OCI-LY1 (cell line): ENCODE data around the gene CACNA1D.

Source experiments
- EZH2 ChIP-seq: fragments of 200-600 bp; sonication (generic), shearing (Covaris generic); IDR thresholded peaks from 2 replicates; pipeline ENCODE4 v1.8.0; 2017; ENCODE audit warnings: borderline replicate concordance, mixed run types, mild to moderate bottlenecking, antibody characterized with exemption, low read length, moderate library complexity, mixed read lengths
- TF ChIP-seq, protein P1 (sequence below): fragments of 200-600 bp; sonication (generic), shearing (Covaris generic); IDR thresholded peaks from 2 replicates; pipeline ENCODE4 v1.5.1; 2017; ENCODE audit warnings: mild to moderate bottlenecking, antibody characterized with exemption, low read length, moderate library complexity, mixed read lengths

DNA sequence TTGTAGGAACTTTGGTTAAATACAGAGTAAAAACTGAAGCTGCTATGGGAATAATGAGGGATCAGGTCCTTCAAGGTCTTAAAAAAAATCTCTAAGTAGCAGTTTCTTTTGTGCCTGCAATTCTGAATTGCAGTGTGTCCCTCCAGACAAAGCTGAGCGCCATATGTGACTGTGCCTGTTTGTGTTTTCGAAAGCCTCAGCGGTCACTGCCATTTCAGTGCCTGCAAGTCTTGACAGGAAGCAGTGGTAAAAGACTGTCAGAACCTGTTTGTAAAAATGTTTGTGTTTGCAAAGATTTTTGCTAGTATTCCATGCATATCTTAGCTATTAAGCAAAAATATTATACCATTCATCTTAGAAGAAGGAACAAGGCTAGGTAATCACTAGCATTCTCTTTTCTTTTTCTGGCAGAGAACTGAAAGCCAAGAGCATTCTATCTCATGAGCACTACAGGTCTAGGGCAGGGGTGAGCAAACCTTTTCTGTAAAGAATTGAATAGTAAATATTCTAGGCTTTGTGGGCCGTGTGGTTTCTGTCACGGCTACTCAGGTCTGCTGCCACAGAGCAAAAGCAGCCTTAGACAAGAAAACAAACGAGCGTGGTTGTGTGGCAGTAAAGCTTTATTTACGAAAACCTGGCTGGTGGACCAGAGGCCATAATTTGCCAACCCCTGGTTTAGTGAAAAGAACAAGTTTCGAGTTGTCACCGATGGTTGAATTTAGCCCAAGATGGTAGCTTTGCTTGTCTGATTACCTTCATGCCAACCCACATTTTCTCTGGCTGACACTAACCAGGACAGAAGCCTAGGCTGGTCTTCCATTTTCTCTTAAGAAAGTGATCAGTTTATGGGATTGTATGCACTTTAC is 134.4 kb downstream of the CACNA1D start:
- TF ChIP-seq, protein P1, sequence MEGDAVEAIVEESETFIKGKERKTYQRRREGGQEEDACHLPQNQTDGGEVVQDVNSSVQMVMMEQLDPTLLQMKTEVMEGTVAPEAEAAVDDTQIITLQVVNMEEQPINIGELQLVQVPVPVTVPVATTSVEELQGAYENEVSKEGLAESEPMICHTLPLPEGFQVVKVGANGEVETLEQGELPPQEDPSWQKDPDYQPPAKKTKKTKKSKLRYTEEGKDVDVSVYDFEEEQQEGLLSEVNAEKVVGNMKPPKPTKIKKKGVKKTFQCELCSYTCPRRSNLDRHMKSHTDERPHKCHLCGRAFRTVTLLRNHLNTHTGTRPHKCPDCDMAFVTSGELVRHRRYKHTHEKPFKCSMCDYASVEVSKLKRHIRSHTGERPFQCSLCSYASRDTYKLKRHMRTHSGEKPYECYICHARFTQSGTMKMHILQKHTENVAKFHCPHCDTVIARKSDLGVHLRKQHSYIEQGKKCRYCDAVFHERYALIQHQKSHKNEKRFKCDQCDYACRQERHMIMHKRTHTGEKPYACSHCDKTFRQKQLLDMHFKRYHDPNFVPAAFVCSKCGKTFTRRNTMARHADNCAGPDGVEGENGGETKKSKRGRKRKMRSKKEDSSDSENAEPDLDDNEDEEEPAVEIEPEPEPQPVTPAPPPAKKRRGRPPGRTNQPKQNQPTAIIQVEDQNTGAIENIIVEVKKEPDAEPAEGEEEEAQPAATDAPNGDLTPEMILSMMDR, result no peak
- no peak for TF ChIP-seq EZH2
